Activated CD4-positive, alpha-beta memory T cell treated with anti-CD3 and anti-CD28 coated beads, Interleukin-2, amount 10 ng/mL, durations not matched to agents 7 days and 5 days (primary cell): ENCODE results near the gene OR5AN1. TPM values are rescaled to one million over a fixed set of nuclear protein-coding genes. Genes with fewer than 3 reads are reported as not detected.

Experiments
- CTCF ChIA-PET: fragments of 350-600 bp; sonication (Branson Sonifier 250); formaldehyde crosslinking; loops from one replicate; lab custom pipeline; 2021; ENCODE audit warnings: antibody characterized with exemption, inconsistent platforms; lab: Charles Lee
- POLR2A ChIA-PET: fragments of 350-600 bp; sonication (Branson Sonifier 250); formaldehyde crosslinking; loops from one replicate; lab custom pipeline; 2021; ENCODE audit warnings: antibody characterized with exemption; lab: Charles Lee
- DNase-seq: peaks from one replicate; pipeline ENCODE4 v3.0.0-alpha.2; 2020
- H3K27ac Mint-ChIP-seq: one replicate; pipeline ENCODE4 v1.8.0; 2021; ENCODE audit warnings: mild to moderate bottlenecking, mixed read lengths
- H3K27me3 Mint-ChIP-seq: one replicate; pipeline ENCODE4 v1.8.0; 2021; ENCODE audit warnings: mixed read lengths
- H3K36me3 Mint-ChIP-seq: one replicate; pipeline ENCODE4 v1.8.0; 2021; ENCODE audit warnings: low read depth, mixed read lengths
- H3K4me1 Mint-ChIP-seq: one replicate; pipeline ENCODE4 v1.8.0; 2021; ENCODE audit warnings: mixed read lengths
- H3K4me3 Mint-ChIP-seq: one replicate; pipeline ENCODE4 v1.8.0; 2021; ENCODE audit warnings: mild to moderate bottlenecking, mixed read lengths
- H3K9me3 Mint-ChIP-seq: one replicate; pipeline ENCODE4 v1.8.0; 2021; ENCODE audit warnings: mixed read lengths
- total RNA-seq, 2 experiments: library from RNA; stranded (reverse); gene quantifications; one replicate each; pipeline ENCODE4 v1.2.3, GENCODE V29; 2021

Gene OR5AN1
- total RNA-seq, 2 experiments from 2014 or later: not detected

DNA sequence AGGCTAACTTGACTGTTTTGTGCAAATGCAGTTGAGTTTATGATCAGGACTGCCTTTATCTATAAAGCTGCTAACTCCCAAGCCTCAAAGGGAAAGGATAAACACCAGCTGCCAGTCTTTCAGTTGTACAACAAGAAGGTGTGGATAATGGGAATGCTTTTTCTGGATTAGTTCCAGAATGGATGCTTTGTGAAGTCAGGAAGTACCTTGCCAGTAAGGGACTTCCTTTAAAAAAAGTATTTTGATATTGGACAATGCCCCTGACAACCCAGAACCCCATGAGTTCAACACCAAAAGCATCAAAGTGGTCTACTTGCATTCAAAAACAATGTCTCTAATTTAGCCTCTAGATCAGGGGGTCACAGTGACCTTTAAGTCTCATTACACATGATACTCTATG, 35.5 kb downstream of the OR5AN1 start:
- H3K4me1 Mint-ChIP-seq: no peaks in the 10 kb centered on the region
- no peak overlapping the region for H3K4me3 Mint-ChIP-seq
- H3K9me3 Mint-ChIP-seq: no peaks in the 10 kb centered on the region
- CTCF ChIA-PET: no interaction called here
- DNase-seq: no peak
- POLR2A ChIA-PET: no interaction called here
- H3K27ac Mint-ChIP-seq: no peak overlapping the region
- no peaks in the 10 kb centered on the region for H3K36me3 Mint-ChIP-seq
- H3K27me3 Mint-ChIP-seq: peaks cover 3% of the 10 kb centered on the region

DNA sequence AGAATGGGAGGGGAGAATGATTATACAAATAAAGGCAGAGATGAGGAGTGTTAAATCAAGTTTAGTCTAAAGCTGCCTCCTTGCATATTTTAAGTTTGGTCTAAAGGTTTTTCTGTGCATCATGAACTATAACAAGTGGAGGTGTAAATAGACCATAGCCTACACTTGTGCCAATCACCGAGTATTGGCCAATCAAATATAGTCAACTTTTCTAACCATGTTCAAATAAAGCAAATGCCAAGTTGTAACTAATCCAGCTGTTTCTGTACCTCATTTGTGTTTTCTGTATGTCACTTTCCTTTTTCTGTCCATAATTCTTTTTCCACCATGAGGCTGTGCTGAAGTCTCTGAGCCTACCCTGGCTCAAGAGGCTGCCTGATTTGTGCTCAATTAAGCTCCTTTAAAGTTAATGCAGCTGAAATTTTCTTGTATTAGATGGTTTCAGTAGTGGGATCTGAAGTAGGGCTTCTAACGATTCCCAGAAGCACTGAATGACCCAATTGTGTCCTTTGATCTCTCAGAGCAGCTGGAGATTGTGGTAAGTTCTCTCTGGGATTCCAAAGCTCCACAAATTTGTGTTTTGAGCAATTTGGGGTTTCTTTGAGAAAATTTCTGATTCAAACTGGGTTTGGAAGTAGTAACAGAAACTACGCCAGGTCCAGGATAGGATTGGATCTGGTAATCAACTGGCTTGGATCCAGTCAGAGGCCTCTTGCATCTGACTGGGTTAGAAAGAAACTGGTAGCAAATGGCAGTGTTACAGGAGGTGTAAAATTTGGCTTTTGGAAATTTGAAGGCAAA, 42.0 kb downstream of the OR5AN1 start:
- CTCF ChIA-PET: interaction anchor here (0.7 kb wide), 1 partner anchor 53 kb away, joined by 4 read pairs; no protein-coding TSS in a partner anchor
- no peaks in the 10 kb centered on the region for H3K4me1 Mint-ChIP-seq
- POLR2A ChIA-PET: no interaction called here
- H3K27me3 Mint-ChIP-seq: no peaks in the 10 kb centered on the region
- DNase-seq: no peak
- no peak overlapping the region for H3K4me3 Mint-ChIP-seq
- no peaks in the 10 kb centered on the region for H3K36me3 Mint-ChIP-seq
- no peak overlapping the region for H3K27ac Mint-ChIP-seq
- H3K9me3 Mint-ChIP-seq: peaks cover 7% of the 10 kb centered on the region

DNA sequence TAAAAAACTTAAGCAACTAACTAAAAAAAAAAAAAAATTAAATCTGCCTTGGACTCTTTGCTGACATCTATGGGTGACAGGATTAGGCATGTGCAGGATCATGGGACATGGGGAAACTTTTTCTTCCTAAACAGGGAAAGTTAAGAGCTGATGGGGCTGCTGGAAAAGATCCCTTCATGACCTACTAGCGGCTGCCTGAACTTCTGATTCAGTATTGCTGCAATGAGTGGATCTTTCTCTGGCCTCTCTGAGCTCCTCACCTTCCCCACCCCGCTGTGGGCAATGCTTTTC, 42.5 kb downstream of the OR5AN1 start:
- H3K27ac Mint-ChIP-seq: no peak overlapping the region
- H3K4me3 Mint-ChIP-seq: no peak overlapping the region
- DNase-seq: no peak
- H3K9me3 Mint-ChIP-seq: peaks cover 7% of the 10 kb centered on the region
- no peaks in the 10 kb centered on the region for H3K27me3 Mint-ChIP-seq
- no peaks in the 10 kb centered on the region for H3K36me3 Mint-ChIP-seq
- H3K4me1 Mint-ChIP-seq: no peaks in the 10 kb centered on the region
- ChIA-PET CTCF (interaction anchor here (0.7 kb wide), 1 partner anchor 53 kb away, joined by 4 read pairs; no protein-coding TSS in a partner anchor), POLR2A (no interaction called here)

DNA sequence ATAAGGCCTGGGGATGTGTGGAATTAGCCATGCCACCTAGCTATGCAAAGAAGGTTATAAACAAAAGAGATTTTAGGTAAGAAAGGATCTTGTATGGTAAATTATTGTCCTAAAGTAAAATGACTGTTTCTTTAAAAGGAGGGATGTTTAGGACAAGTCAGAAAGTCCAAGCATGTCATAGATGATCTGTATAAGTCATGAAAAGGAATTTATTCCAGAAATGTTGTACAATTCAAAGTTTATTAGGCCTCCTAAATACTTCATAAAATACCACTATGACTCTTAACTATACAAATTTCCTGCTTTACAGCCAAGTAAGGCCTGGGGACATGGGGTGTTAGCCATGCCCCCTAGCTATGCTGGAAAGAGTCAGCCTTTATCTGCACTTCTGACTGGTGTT, 44.9 kb downstream of the OR5AN1 start:
- CTCF ChIA-PET: no interaction called here
- Mint-ChIP-seq H3K36me3 (no peaks in the 10 kb centered on the region), H3K27ac (no peak overlapping the region), H3K27me3 (no peaks in the 10 kb centered on the region), H3K4me1 (no peaks in the 10 kb centered on the region), H3K9me3 (peaks cover 10% of the 10 kb centered on the region), H3K4me3 (no peak overlapping the region)
- DNase-seq: no peak
- POLR2A ChIA-PET: no interaction called here

DNA sequence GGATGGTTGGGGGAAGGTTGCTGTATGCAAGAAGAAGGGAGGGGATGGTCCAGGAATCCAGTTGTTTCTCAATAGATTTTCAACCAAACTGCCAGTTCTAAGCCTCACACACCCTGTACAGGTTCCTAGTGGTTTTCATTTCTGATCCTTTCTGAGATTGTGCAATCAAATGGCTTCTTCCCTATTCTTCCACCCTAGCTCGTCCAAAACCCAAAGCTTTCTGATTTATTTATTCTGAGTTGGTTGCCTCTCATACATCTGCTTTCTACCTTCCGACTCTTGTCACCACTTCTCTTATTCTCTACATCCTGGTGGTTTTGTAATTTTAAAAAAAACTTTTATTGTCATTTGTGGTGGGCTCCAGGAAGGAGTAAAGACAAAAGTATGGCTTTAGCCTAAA, 55.0 kb downstream of the OR5AN1 start:
- H3K4me1 Mint-ChIP-seq: peaks cover 2% of the 10 kb centered on the region
- H3K27ac Mint-ChIP-seq: no peak overlapping the region
- no peak for DNase-seq
- CTCF ChIA-PET: no interaction called here
- H3K9me3 Mint-ChIP-seq: peaks cover 5% of the 10 kb centered on the region
- POLR2A ChIA-PET: no interaction called here
- H3K36me3 Mint-ChIP-seq: no peaks in the 10 kb centered on the region
- H3K27me3 Mint-ChIP-seq: peaks cover 16% of the 10 kb centered on the region
- no peak overlapping the region for H3K4me3 Mint-ChIP-seq

DNA sequence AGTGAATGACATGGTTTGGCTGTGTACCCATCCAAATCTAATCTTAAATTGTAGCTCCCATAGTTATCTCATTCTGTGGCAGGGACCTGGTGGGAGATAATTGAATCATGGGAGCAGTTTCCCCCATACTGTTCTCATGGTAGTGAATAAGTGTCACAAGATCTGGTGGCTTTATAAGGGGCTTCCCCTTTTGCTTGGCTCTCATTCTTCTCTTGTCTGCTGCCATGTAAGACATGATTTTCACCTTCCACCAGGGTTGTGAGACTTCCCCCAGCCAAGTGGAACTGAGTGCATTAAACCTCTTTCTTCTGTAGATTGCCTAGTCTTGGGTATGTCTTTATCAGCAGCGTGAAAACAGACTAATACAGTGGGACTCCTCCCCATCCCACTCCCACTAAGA, 56.4 kb downstream of the OR5AN1 start:
- H3K4me1 Mint-ChIP-seq: peaks cover 2% of the 10 kb centered on the region
- ChIA-PET CTCF (no interaction called here), POLR2A (no interaction called here)
- H3K27me3 Mint-ChIP-seq: peaks cover 16% of the 10 kb centered on the region
- peaks cover 3% of the 10 kb centered on the region for H3K9me3 Mint-ChIP-seq
- no peak overlapping the region for H3K27ac Mint-ChIP-seq
- no peak for DNase-seq
- H3K36me3 Mint-ChIP-seq: no peaks in the 10 kb centered on the region
- no peak overlapping the region for H3K4me3 Mint-ChIP-seq

DNA sequence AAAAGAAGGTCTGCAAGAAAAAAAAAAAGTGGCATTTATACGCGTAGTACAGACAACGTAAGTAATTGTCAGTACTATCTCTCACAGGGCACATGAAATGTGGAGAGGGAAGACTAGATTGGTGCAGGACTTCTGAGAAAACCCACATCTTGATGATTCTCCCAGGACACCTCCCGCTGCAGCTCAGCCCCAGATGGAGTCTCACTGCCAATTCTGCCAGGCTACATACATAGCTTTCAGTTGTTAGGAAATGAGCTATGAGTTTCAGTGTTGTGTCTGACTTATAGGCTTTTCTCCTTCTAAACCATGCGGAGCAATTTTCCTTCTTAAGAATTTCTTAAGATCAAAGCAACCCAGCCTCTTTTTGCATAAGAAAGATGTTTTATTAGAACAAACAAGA, 57.9 kb downstream of the OR5AN1 start:
- H3K27ac Mint-ChIP-seq: no peak overlapping the region

DNA sequence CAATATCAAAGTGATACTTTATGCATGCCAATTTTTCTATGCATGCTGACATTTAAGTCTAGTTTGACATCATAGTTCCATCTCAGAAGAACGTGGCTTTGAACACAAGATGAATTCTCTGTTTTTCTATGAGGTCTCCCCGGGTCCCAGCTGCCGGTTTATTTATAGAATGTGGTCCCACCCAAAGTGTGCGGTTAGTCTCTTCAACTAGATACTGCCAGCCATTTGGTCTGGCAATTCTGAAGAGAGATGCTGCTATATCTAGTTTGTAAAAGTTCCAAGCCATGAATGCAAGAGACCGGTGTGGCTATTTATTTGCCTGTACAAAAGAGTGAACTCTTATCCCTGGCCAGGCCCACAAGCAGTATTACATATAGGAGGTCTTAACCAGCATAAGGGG, 58.3 kb downstream of the OR5AN1 start:
- Mint-ChIP-seq H3K36me3 (no peaks in the 10 kb centered on the region), H3K4me3 (no peak overlapping the region), H3K27me3 (peaks cover 16% of the 10 kb centered on the region), H3K4me1 (peaks cover 2% of the 10 kb centered on the region), H3K27ac (no peak overlapping the region), H3K9me3 (no peaks in the 10 kb centered on the region)
- POLR2A ChIA-PET: no interaction called here
- CTCF ChIA-PET: interaction anchor here (2.8 kb wide), 1 partner anchor 13 kb away, joined by 8 read pairs; no protein-coding TSS in a partner anchor
- DNase-seq: no peak

More for the DNA sequence above, 57.9 kb downstream of the OR5AN1 start:
- no peaks in the 10 kb centered on the region for H3K36me3 Mint-ChIP-seq
- peaks cover 2% of the 10 kb centered on the region for H3K4me1 Mint-ChIP-seq
- ChIA-PET CTCF (no interaction called here), POLR2A (no interaction called here)
- H3K4me3 Mint-ChIP-seq: no peak overlapping the region
- no peaks in the 10 kb centered on the region for H3K9me3 Mint-ChIP-seq
- H3K27me3 Mint-ChIP-seq: peaks cover 16% of the 10 kb centered on the region
- no peak for DNase-seq

DNA sequence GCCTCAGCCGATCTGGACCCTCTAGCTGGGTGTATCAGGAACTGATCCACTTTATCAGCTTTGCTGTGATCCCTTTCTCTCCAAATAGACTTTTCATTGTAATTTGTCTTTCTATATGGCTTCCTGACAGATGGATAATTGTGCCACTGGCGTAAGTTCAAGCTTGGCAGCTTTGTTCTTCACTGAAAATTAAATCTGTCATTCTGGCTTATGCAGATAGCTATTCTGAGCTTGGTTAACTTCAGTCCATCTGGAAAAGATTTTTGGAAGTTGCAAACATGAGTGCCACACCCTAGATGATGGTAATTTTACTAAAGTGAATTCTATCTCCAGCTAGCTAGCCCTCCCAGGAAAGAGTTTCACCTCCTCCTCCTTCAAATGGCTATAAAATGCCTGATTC, 59.5 kb downstream of the OR5AN1 start:
- Mint-ChIP-seq H3K36me3 (no peaks in the 10 kb centered on the region), H3K9me3 (no peaks in the 10 kb centered on the region), H3K4me3 (no peak overlapping the region), H3K27ac (no peak overlapping the region), H3K4me1 (peaks cover 10% of the 10 kb centered on the region), H3K27me3 (peaks cover 16% of the 10 kb centered on the region)
- DNase-seq: no peak
- ChIA-PET POLR2A (no interaction called here), CTCF (interaction anchor here (0.6 to 2.8 kb wide), 2 partner anchors 11 to 232 kb away, joined by 3 to 8 read pairs; no protein-coding TSS in a partner anchor)

Other genes starting within 250 kb of the OR5AN1 start
- 100 to 1,000 TPM; 136 to 141 TPM for gene FAM111A, start 216.0 kb upstream of the OR5AN1 start, total RNA-seq
- under 1 TPM; 0.30 to 0.48 TPM for gene DTX4, start 186.8 kb upstream of the OR5AN1 start, total RNA-seq
- not detected for gene MPEG1, start 146.0 kb upstream of the OR5AN1 start, total RNA-seq
- not detected for gene OR5A2, start 67.5 kb downstream of the OR5AN1 start, total RNA-seq
- not detected for gene OR5A1, start 77.6 kb downstream of the OR5AN1 start, total RNA-seq
- not detected for gene OR4D6, start 98.1 kb downstream of the OR5AN1 start, total RNA-seq
- not detected for gene OR4D10, start 114.4 kb downstream of the OR5AN1 start, total RNA-seq
- gene OR4D11, start 144.7 kb downstream of the OR5AN1 start, total RNA-seq: not detected
- gene OR4D9, start 152.6 kb downstream of the OR5AN1 start, total RNA-seq: not detected